Transverse colon (tissue), 4 donors: Measurements from ENCODE around the gene ADGRF4. TPM values are rescaled to one million over a fixed set of nuclear protein-coding genes. Genes with fewer than 3 reads are reported as not detected.

ENCODE experiments used
- DNase-seq: peaks from one replicate; pipeline ENCODE4 v3.0.0-alpha.2; 2019
- H3K27ac ChIP-seq, 4 donors: fragments of 200-600 bp; sonication (generic); 2 replicates each; pipeline ENCODE4 v1.5.1; 2016 to 2018; ENCODE audit warnings: inconsistent platforms in 4 of 4
- H3K27me3 ChIP-seq: fragments of 200-600 bp; sonication (generic); 2 replicates; pipeline ENCODE4 v1.5.1; 2017; ENCODE audit warnings: inconsistent platforms
- H3K36me3 ChIP-seq, 4 donors: fragments of 200-600 bp; sonication (generic); 2 replicates each; pipeline ENCODE4 v1.5.1; 2017 to 2019; ENCODE audit warnings: inconsistent platforms in 4 of 4
- H3K4me1 ChIP-seq, 4 donors: fragments of 200-600 bp; sonication (generic); 2 replicates each; pipeline ENCODE4 v1.5.1; 2017 to 2020; ENCODE audit warnings: inconsistent platforms in 4 of 4
- H3K4me3 ChIP-seq, 4 donors: fragments of 200-600 bp; sonication (generic); 1 replicate in 1 of 4; 2 replicates in 3 of 4; pipeline versions ENCODE4 v1.5.1 to v1.6.1; 2017 to 2019; ENCODE audit warnings: inconsistent platforms in 4 of 4
- H3K9me3 ChIP-seq, 2 donors: fragments of 200-600 bp; sonication (generic); 2 replicates each; pipeline ENCODE4 v1.5.1; 2017 to 2019; ENCODE audit warnings: inconsistent platforms in 2 of 2
- EP300 ChIP-seq: sonication (generic); formaldehyde crosslinking; IDR thresholded peaks from one replicate; pipeline ENCODE4 v1.6.1; 2017; ENCODE audit warnings: antibody characterized with exemption, low read depth
- POLR2A ChIP-seq: fragments of 450-650 bp; IDR thresholded peaks from one replicate; pipeline ENCODE4 v1.6.1; 2016; ENCODE audit warnings: antibody characterized with exemption, mild to moderate bottlenecking, moderate library complexity
- POLR2AphosphoS5 ChIP-seq, 3 donors: sonication (generic); formaldehyde crosslinking; IDR thresholded peaks; one replicate each; pipeline ENCODE4 v1.6.1; 2016; ENCODE audit warnings: antibody characterized with exemption in 3 of 3
- WGBS, 2 donors: methylation state at CpG; one replicate each; pipeline ENCODE4 v1.1.5; 2018; ENCODE audit warnings: low coverage in 1 of 2; 5-methylcytosine and 5-hydroxymethylcytosine counted together
- in situ Hi-C, 4 donors: fragments of 200-750 bp; cut with MboI; loops; one replicate each; pipeline versions ENCODE4 v1.15.0 to v1.15.1; 2017; ENCODE audit warnings: low sequenced_read_pairs in 3 of 4, low pct_ligation_motif_present in 1 of 4, low pct_unique_long_range_greater_than_20kb in 1 of 4
- intact Hi-C: fragments of 100-400 bp; cut with DNase I; formaldehyde crosslinking; loops from one replicate; pipeline ENCODE4 v1.15.1; 2023; ENCODE audit warnings: low total_unique reads
- total RNA-seq, 4 donors: library from RNA; depleted of rRNA; stranded (reverse); fragments of >200 nt; gene quantifications; one replicate each; pipeline ENCODE4 v1.1.0, GENCODE V29; 2016
- TF ChIP-seq, protein P1 (sequence below), 5 experiments: fragments of 200-600 bp in 3 of 5; fragments of 450-650 bp in 2 of 5; sonication (generic) in 3 of 5; IDR thresholded peaks; 1 replicate in 2 of 5; 2 replicates in 3 of 5; pipeline ENCODE4 v1.5.1; 2016 to 2017; ENCODE audit warnings: antibody characterized with exemption in 5 of 5, inconsistent platforms in 3 of 5, mild to moderate bottlenecking in 2 of 5, moderate library complexity in 1 of 5

ADGRF4 gene
- total RNA-seq, 4 donors from 2014 or later, result 2.0 to 3.5 (median 3.0) TPM; not detected in 1

GRCh38 chr6:47729457-47729856 lies 31.1 kb downstream of the ADGRF4 start:
- Histone ChIP-seq H3K27ac (no peak overlapping the region), H3K4me1 (peaks cover 0 to 3% (median 0%) of the 10 kb centered on the region in 4 donors), H3K4me3 (no peak overlapping the region), H3K27me3 (no peaks in the 10 kb centered on the region), H3K9me3 (no peaks in the 10 kb centered on the region), H3K36me3 (no peaks in the 10 kb centered on the region)
- in situ Hi-C loops (no loop called here), intact Hi-C loops (no loop called here)
- TF ChIP-seq POLR2AphosphoS5 (IDR thresholded peaks at IDR 0.05) (no peak), EP300 (no peak), POLR2A (no peak)
- TF ChIP-seq, protein P1, sequence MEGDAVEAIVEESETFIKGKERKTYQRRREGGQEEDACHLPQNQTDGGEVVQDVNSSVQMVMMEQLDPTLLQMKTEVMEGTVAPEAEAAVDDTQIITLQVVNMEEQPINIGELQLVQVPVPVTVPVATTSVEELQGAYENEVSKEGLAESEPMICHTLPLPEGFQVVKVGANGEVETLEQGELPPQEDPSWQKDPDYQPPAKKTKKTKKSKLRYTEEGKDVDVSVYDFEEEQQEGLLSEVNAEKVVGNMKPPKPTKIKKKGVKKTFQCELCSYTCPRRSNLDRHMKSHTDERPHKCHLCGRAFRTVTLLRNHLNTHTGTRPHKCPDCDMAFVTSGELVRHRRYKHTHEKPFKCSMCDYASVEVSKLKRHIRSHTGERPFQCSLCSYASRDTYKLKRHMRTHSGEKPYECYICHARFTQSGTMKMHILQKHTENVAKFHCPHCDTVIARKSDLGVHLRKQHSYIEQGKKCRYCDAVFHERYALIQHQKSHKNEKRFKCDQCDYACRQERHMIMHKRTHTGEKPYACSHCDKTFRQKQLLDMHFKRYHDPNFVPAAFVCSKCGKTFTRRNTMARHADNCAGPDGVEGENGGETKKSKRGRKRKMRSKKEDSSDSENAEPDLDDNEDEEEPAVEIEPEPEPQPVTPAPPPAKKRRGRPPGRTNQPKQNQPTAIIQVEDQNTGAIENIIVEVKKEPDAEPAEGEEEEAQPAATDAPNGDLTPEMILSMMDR (IDR thresholded peaks at IDR 0.05), result no peak
- no peak for DNase-seq
- 93% methylated on average over 1 of the region's 1 CpG; no CpG with 5 or more reads in 1 of the 2 donors for WGBS, 2 donors

DNA sequence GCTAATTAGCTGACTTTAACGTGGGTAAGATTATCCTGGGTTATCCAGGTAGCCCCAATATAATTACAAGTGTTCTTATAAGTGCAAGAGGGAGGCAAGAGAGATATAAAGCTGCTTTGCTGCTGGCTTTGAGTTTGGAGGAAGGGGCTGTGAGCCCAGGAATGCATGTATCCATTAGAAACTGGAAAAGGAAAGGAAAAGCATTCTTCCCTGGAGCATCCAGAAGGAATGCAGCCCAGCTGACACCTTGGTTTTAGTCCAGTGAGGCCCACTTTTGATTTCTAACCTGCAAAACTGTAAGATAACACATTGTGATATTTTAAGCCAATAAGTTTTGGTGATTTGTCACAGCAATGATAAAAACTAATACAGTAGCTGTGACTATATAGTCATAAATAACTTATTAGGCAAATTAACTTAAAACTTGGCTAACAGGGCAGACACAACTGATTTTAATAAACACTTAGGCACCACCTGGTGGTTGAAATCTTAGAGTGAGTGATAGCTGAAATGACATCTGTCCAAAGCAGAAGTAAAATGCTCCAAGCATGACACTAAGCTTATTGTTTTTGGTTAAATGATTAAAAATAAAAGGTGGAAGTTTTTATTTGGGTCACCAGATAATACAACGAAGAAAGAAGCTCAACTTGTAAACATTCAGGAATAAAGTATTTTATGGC lies 35.6 kb downstream of the ADGRF4 start:
- intact Hi-C loops, result no loop called here
- 21 to 31% methylated on average over 2 of the region's 2 CpGs for WGBS, 2 donors

GRCh38 chr6:47734831-47735481 lies 36.6 kb downstream of the ADGRF4 start:
- in situ Hi-C loops (no loop called here), intact Hi-C loops (no loop called here)
- no peaks in the 10 kb centered on the region for H3K27me3 ChIP-seq

More for the DNA sequence above, 35.6 kb downstream of the ADGRF4 start:
- Histone ChIP-seq H3K27ac (no peak overlapping the region), H3K27me3 (no peaks in the 10 kb centered on the region), H3K36me3 (no peaks in the 10 kb centered on the region), H3K4me1 (peaks cover 0 to 18% (median 2%) of the 10 kb centered on the region in 4 donors), H3K9me3 (no peaks in the 10 kb centered on the region), H3K4me3 (no peak overlapping the region)
- in situ Hi-C loops, result no loop called here
- DNase-seq, result no peak
- TF ChIP-seq POLR2A, result no peak
- TF ChIP-seq, protein P1 (IDR thresholded peaks at IDR 0.05), result peak; percentile 34 to 55 (median 38)
- TF ChIP-seq POLR2AphosphoS5 (IDR thresholded peaks at IDR 0.05), result no peak
- no peak for TF ChIP-seq EP300

More at GRCh38 chr6:47734831-47735481, 36.6 kb downstream of the ADGRF4 start:
- no peak overlapping the region for H3K4me3 ChIP-seq
- no peaks in the 10 kb centered on the region for H3K36me3 ChIP-seq
- no peak for TF ChIP-seq POLR2AphosphoS5 (IDR thresholded peaks at IDR 0.05)
- TF ChIP-seq EP300, result no peak
- TF ChIP-seq, protein P1 (IDR thresholded peaks at IDR 0.05), result no peak
- TF ChIP-seq POLR2A, result no peak
- H3K9me3 ChIP-seq, result no peaks in the 10 kb centered on the region
- H3K4me1 ChIP-seq, result peaks cover 0 to 17% (median 2%) of the 10 kb centered on the region in 4 donors
- DNase-seq, result no peak
- H3K27ac ChIP-seq, result no peak overlapping the region
- 73 to 79% methylated on average over 2 to 4 of the region's 4 CpGs for WGBS, 2 donors
